SK-N-MC (cell line): ENCODE data around the gene PATL1.
A peak's percentile ranks its signal among the peaks of the same experiment; 100 is the strongest.

Source experiments
- EZH2 ChIP-seq: fragments of 200-600 bp; sonication (generic); IDR thresholded peaks from one replicate; pipeline ENCODE4 v1.6.1; 2017; ENCODE audit warnings: antibody characterized with exemption
- FOXP2 ChIP-seq: optimal IDR thresholded peaks from 2 replicates; pipeline ENCODE3; 2011; ENCODE audit warnings: mild to moderate bottlenecking, moderate library complexity; ENCODE audit not compliant: insufficient read depth; ENCODE audit errors: extremely low read length, control extremely low read depth
- POLR2AphosphoS5 ChIP-seq: IDR thresholded peaks from 2 replicates; pipeline ENCODE4 v1.6.1; 2012; ENCODE audit warnings: mild to moderate bottlenecking, low read depth, low read length, borderline replicate concordance

DNA sequence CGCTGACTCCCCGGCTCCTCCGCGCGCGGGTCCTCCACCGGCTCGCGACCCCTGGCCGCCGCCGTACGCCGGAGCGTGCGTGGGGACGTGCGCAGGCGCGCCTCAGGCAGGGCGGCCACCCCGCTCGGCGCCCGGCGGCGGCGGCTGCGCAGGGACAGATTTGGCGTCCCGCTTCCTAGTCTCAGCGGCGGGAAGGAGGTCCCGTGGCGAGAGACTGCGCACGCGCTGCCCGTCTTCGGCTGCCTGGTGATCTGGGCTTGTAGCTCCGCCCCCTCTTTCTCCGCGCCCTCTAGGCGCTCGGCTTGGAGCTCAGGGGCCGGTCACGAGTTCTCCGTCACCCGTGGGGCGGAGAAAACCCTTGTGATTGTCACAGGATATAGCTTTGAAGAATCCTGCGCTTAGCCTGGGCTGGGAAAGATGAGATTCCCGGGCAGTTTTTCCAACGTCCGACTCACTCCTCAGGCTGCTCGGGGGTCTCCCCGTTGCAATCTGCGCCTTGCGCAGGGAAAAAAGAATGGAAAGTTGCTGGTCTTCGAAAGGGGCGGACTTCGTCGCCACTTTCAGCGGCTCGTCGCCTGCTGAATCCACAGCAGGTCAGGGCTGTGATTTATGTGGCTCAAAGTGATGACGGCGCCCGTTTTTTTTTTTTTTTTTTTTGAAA, at the start of gene PATL1:
- TF ChIP-seq POLR2AphosphoS5 (peak; percentile 89), EZH2 (no peak), FOXP2 (no peak)
